Endodermal cell (in vitro differentiated cells): ENCODE measurements around the gene LSM14A. TPM values are rescaled to one million over a fixed set of nuclear protein-coding genes. Genes with fewer than 3 reads are reported as not detected.

ENCODE experiments used
- DNase-seq: peaks from one replicate; pipeline ENCODE4 v3.0.0-alpha.2; 2017
- H3K27ac ChIP-seq: 2 replicates; pipeline ENCODE4 v1.5.1; 2013; ENCODE audit warnings: mild to moderate bottlenecking, low read depth, low read length, moderate library complexity
- H3K27me3 ChIP-seq: 2 replicates; pipeline ENCODE4 v1.6.1; 2013; ENCODE audit warnings: mild to moderate bottlenecking, low read length, moderate library complexity; ENCODE audit not compliant: insufficient read depth, control insufficient read depth, poor library complexity, severe bottlenecking
- H3K36me3 ChIP-seq: 2 replicates; pipeline ENCODE4 v1.7.0; 2013; ENCODE audit warnings: mild to moderate bottlenecking, low read length, moderate library complexity; ENCODE audit not compliant: control insufficient read depth, insufficient read depth
- H3K4me1 ChIP-seq: one replicate; pipeline ENCODE4 v1.7.0; 2013; ENCODE audit warnings: low read length; ENCODE audit not compliant: control insufficient read depth, insufficient read depth
- H3K4me3 ChIP-seq: 2 replicates; pipeline ENCODE4 v1.5.1; 2013; ENCODE audit warnings: mild to moderate bottlenecking, low read length, moderate library complexity
- H3K9ac ChIP-seq: 2 replicates; pipeline ENCODE4 v1.6.1; 2013; ENCODE audit warnings: mild to moderate bottlenecking, low read length, moderate library complexity; ENCODE audit not compliant: poor library complexity, severe bottlenecking; ENCODE audit errors: extremely low read depth
- H3K9me3 ChIP-seq: 2 replicates; pipeline ENCODE4 v1.6.1; 2013; ENCODE audit warnings: mild to moderate bottlenecking, low read length, moderate library complexity; ENCODE audit not compliant: control insufficient read depth
- H3K27ac Mint-ChIP-seq: 2 replicates; pipeline ENCODE4 v1.8.0; 2020; ENCODE audit warnings: mixed read lengths
- H3K27me3 Mint-ChIP-seq: 2 replicates; pipeline ENCODE4 v1.8.0; 2021; ENCODE audit warnings: mild to moderate bottlenecking, mixed read lengths; ENCODE audit not compliant: insufficient read depth
- H3K36me3 Mint-ChIP-seq: 2 replicates; pipeline ENCODE4 v1.8.0; 2020; ENCODE audit warnings: low read depth, mixed read lengths
- H3K4me1 Mint-ChIP-seq: 2 replicates; pipeline ENCODE4 v1.8.0; 2020; ENCODE audit warnings: mixed read lengths
- H3K4me3 Mint-ChIP-seq: 2 replicates; pipeline ENCODE4 v1.8.0; 2020; ENCODE audit warnings: mild to moderate bottlenecking, moderate library complexity, mixed read lengths
- H3K9me3 Mint-ChIP-seq: 2 replicates; pipeline ENCODE4 v1.8.0; 2020; ENCODE audit warnings: mild to moderate bottlenecking, mixed read lengths
- WGBS, 2 experiments: methylation state at CpG; one replicate each; pipeline versions ENCODE4 v1.1.5 to v1.1.7; 2013; ENCODE audit warnings: missing lambda C conversion rate in 2 of 2, mixed read lengths in 1 of 2; ENCODE audit not compliant: insufficient coverage in 1 of 2, insufficient read length in 1 of 2; 5-methylcytosine and 5-hydroxymethylcytosine counted together
- total RNA-seq, 2 donors: library from RNA; stranded (reverse); fragmentation: NEBNext Ultra II Directional in 1 of 2; extraction: Animal tissue kit (Norgen Biotek cat#: 25700) in 1 of 2; gene quantifications; 2 replicates in 1 of 2; 3 replicates in 1 of 2; pipeline ENCODE4 v1.2.1, GENCODE V29; 2021
- TF ChIP-seq, protein P1 (sequence below): fragments of 200-600 bp; sonication (generic); conservative IDR thresholded peaks from 2 replicates; pipeline ENCODE4 v1.5.0; 2021; ENCODE audit warnings: antibody characterized with exemption, mild to moderate bottlenecking

Gene LSM14A
- total RNA-seq, 2 donors from 2014 or later = 188 to 192 TPM

DNA sequence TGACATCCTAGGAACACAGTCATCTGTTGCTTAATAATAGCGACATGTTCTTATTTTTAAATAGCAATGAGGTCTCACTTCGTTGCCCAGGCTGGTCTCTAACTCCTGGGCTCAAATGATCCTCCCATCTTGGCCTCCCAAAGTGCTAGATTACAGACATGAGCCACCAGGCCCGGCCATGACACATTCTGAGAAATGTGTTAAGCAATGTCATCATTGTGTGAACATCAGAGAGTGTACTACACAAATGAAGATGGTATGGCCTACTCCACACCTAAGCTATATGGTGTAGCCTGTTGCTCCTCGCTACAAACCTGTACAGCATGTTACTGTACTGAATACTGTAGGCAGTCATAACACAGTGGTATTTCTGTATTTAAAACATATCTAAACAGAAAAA lies 57.4 kb downstream of the LSM14A start:
- Mint-ChIP-seq H3K4me3 (no peak overlapping the region), H3K4me1 (peaks cover 17% of the 10 kb centered on the region), H3K27ac (no peak overlapping the region), H3K9me3 (no peaks in the 10 kb centered on the region), H3K36me3 (peaks cover 41% of the 10 kb centered on the region), H3K27me3 (no peaks in the 10 kb centered on the region)
- Histone ChIP-seq H3K27ac (no peak overlapping the region), H3K9ac (no peak overlapping the region), H3K4me1 (no peaks in the 10 kb centered on the region), H3K27me3 (no peaks in the 10 kb centered on the region), H3K36me3 (peaks cover 75% of the 10 kb centered on the region), H3K4me3 (no peak overlapping the region), H3K9me3 (no peaks in the 10 kb centered on the region)
- TF ChIP-seq, protein P1, sequence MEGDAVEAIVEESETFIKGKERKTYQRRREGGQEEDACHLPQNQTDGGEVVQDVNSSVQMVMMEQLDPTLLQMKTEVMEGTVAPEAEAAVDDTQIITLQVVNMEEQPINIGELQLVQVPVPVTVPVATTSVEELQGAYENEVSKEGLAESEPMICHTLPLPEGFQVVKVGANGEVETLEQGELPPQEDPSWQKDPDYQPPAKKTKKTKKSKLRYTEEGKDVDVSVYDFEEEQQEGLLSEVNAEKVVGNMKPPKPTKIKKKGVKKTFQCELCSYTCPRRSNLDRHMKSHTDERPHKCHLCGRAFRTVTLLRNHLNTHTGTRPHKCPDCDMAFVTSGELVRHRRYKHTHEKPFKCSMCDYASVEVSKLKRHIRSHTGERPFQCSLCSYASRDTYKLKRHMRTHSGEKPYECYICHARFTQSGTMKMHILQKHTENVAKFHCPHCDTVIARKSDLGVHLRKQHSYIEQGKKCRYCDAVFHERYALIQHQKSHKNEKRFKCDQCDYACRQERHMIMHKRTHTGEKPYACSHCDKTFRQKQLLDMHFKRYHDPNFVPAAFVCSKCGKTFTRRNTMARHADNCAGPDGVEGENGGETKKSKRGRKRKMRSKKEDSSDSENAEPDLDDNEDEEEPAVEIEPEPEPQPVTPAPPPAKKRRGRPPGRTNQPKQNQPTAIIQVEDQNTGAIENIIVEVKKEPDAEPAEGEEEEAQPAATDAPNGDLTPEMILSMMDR = no peak
- WGBS, 2 experiments = 92 to 96% methylated on average over 4 of the region's 4 CpGs
- DNase-seq = no peak

DNA sequence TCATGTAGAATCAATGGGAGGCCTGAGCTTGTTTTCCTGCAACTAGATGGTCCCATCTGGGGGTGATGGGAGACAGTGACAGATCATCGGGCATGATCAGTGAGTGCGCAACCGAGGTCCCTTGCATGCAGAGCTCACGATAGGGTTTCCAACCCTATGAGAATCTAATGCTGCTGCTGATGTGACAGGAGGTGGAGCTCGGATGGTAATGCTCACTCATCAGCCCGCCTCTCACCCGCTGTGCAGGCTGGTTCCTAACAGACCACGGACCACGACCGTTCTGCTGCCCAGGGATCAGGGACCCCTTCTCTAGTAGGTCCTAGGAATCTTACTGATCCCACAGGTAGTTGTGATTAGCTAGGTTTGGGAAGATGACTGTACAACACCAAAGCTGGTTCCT lies 58.5 kb downstream of the LSM14A start:
- no peak overlapping the region for H3K27ac ChIP-seq
- no peaks in the 10 kb centered on the region for H3K27me3 ChIP-seq
- Mint-ChIP-seq H3K27ac (peak overlapping the region; percentile 82), H3K36me3 (peaks cover 36% of the 10 kb centered on the region), H3K4me3 (no peak overlapping the region), H3K9me3 (no peaks in the 10 kb centered on the region), H3K4me1 (peaks cover 13% of the 10 kb centered on the region), H3K27me3 (no peaks in the 10 kb centered on the region)
- peak; percentile 59 for DNase-seq
- peaks cover 64% of the 10 kb centered on the region for H3K36me3 ChIP-seq
- WGBS, 2 experiments = 84 to 86% methylated on average over 5 to 10 of the region's 10 CpGs
- TF ChIP-seq, protein P1 = no peak
- no peaks in the 10 kb centered on the region for H3K9me3 ChIP-seq
- no peaks in the 10 kb centered on the region for H3K4me1 ChIP-seq
- no peak overlapping the region for H3K9ac ChIP-seq
- H3K4me3 ChIP-seq = no peak overlapping the region

DNA sequence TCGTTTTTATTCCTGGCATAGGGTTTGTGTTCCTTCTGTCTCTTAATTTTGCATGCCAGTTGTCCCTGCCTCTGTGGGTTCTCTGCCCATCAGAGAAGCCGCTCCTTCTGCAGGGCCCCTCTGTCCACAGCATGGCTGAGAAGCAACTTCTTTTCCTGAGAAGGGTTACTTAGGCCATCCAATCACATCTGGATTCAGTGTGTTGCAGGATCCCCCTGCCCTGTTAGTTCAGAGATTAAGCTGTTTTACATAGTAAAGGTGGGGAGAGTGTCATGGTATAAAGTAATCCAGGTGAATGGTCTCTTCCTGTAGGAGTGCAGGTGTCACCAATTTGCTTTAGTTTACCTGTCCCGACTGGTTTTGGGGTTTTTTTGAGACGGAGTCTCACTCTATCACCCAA lies 59.1 kb downstream of the LSM14A start:
- H3K27ac ChIP-seq = no peak overlapping the region
- Mint-ChIP-seq H3K27me3 (no peaks in the 10 kb centered on the region), H3K4me3 (no peak overlapping the region), H3K9me3 (no peaks in the 10 kb centered on the region), H3K36me3 (peaks cover 33% of the 10 kb centered on the region), H3K4me1 (peaks cover 13% of the 10 kb centered on the region), H3K27ac (peak overlapping the region; percentile 82)
- H3K9me3 ChIP-seq = no peaks in the 10 kb centered on the region
- peaks cover 57% of the 10 kb centered on the region for H3K36me3 ChIP-seq
- H3K27me3 ChIP-seq = no peaks in the 10 kb centered on the region
- H3K4me1 ChIP-seq = no peaks in the 10 kb centered on the region
- TF ChIP-seq, protein P1 = no peak
- DNase-seq = peak; percentile 55
- H3K9ac ChIP-seq = no peak overlapping the region
- 89 to 95% methylated on average over 4 of the region's 4 CpGs for WGBS, 2 experiments
- H3K4me3 ChIP-seq = no peak overlapping the region
